ENCODE results near the gene UMODL1. TPM values are rescaled to one million over a fixed set of nuclear protein-coding genes. Genes with fewer than 3 reads are reported as not detected.

Gene UMODL1
- total RNA-seq, 1 donor from 2014 or later, result 0.09 TPM

GRCh38 chr21:42146821-42147220, 75.7 kb downstream of the UMODL1 start:
- intact Hi-C loops (cut with micrococcal nuclease), result loop anchor here (5.0 kb wide), 3 partner anchors 45 to 305 kb away; no protein-coding TSS in a partner anchor

- intact Hi-C loops (cut with micrococcal nuclease), result loop anchor here (5.0 kb wide), 3 partner anchors 45 to 305 kb away; no protein-coding TSS in a partner anchor
Observed at GRCh38 chr21:42147386-42148020, 76.4 kb downstream of the UMODL1 start.

- intact Hi-C loops (cut with micrococcal nuclease), result loop anchor here (5.0 kb wide), 3 partner anchors 44 to 304 kb away; no protein-coding TSS in a partner anchor
Observed at GRCh38 chr21:42148097-42148496, 77.0 kb downstream of the UMODL1 start.

- intact Hi-C loops (cut with micrococcal nuclease), result loop anchor here (5.0 kb wide), 3 partner anchors 44 to 304 kb away; no protein-coding TSS in a partner anchor
Observed at GRCh38 chr21:42148584-42148983, 77.5 kb downstream of the UMODL1 start.

- intact Hi-C loops (cut with micrococcal nuclease), result loop anchor here (1.0 to 5.0 kb wide), 4 partner anchors 42 to 302 kb away; no protein-coding TSS in a partner anchor
Observed at GRCh38 chr21:42149656-42150473, 78.7 kb downstream of the UMODL1 start.

GRCh38 chr21:42150474-42151085, 79.5 kb downstream of the UMODL1 start:
- intact Hi-C loops (cut with micrococcal nuclease), result loop anchor here (1.0 kb wide), 1 partner anchor 108 kb away; no protein-coding TSS in a partner anchor

- intact Hi-C loops (cut with micrococcal nuclease), result no loop called here
Observed at GRCh38 chr21:42151148-42151947, 80.2 kb downstream of the UMODL1 start.

GRCh38 chr21:42151948-42152220, 80.8 kb downstream of the UMODL1 start:
- intact Hi-C loops (cut with micrococcal nuclease), result no loop called here

GRCh38 chr21:42153046-42153686, 82.0 kb downstream of the UMODL1 start:
- intact Hi-C loops (cut with micrococcal nuclease), result no loop called here

- intact Hi-C loops (cut with micrococcal nuclease), result no loop called here
Observed at GRCh38 chr21:42153746-42154145, 82.6 kb downstream of the UMODL1 start.

GRCh38 chr21:42154237-42155044, 83.3 kb downstream of the UMODL1 start:
- intact Hi-C loops (cut with micrococcal nuclease), result no loop called here

- intact Hi-C loops (cut with micrococcal nuclease), result no loop called here
Observed at GRCh38 chr21:42155045-42155855, 84.1 kb downstream of the UMODL1 start.

- intact Hi-C loops (cut with micrococcal nuclease), result no loop called here
Observed at GRCh38 chr21:42156690-42157605, 85.8 kb downstream of the UMODL1 start.

GRCh38 chr21:42157606-42158310, 86.6 kb downstream of the UMODL1 start:
- intact Hi-C loops (cut with micrococcal nuclease), result no loop called here

GRCh38 chr21:42158846-42159245, 87.7 kb downstream of the UMODL1 start:
- intact Hi-C loops (cut with micrococcal nuclease), result no loop called here

- intact Hi-C loops (cut with micrococcal nuclease), result no loop called here
Observed at GRCh38 chr21:42159560-42160110, 88.5 kb downstream of the UMODL1 start.

GRCh38 chr21:42160111-42160721, 89.1 kb downstream of the UMODL1 start:
- intact Hi-C loops (cut with micrococcal nuclease), result no loop called here
